Smooth muscle cell of the brain vasculature (primary cell): Measurements from ENCODE around the gene KIR3DL3.
"Not testable (repeated sequence)": the region's sequence is repeated elsewhere in the genome, so short reads cannot be mapped to it uniquely, and the experiment has no call there.

Source experiments
- DNase-seq: peaks from one replicate; pipeline ENCODE4 v3.0.0-alpha.2; 2012; ENCODE audit warnings: low read depth, low spot score

Gene KIR3DL3

GRCh38 chr19:54724142-54724541 is at the start of gene KIR3DL3:
Gene KIR3DL3, plus strand, starts transcription at chr19:54724442. Its CDS starts 55 bp downstream, at chr19:54724497.
- DNase-seq: no peak

GRCh38 chr19:54676210-54676834 is 47.9 kb upstream of the KIR3DL3 start:
- peak; percentile 4 for DNase-seq

GRCh38 chr19:54677217-54677616 is 47.0 kb upstream of the KIR3DL3 start:
- no peak for DNase-seq

- not testable (repeated sequence) for DNase-seq
Observed at GRCh38 chr19:54681596-54681995, 42.6 kb upstream of the KIR3DL3 start.

- DNase-seq: no peak
Observed at GRCh38 chr19:54682306-54682856, 41.9 kb upstream of the KIR3DL3 start.

- no peak for DNase-seq
Observed at GRCh38 chr19:54684527-54684926, 39.7 kb upstream of the KIR3DL3 start.

- no peak for DNase-seq
Observed at GRCh38 chr19:54691582-54692297, 32.5 kb upstream of the KIR3DL3 start.

GRCh38 chr19:54692298-54692615 is 32.0 kb upstream of the KIR3DL3 start:
- DNase-seq: no peak

GRCh38 chr19:54694648-54695047 is 29.6 kb upstream of the KIR3DL3 start:
- DNase-seq: no peak

GRCh38 chr19:54696117-54696548 is 28.1 kb upstream of the KIR3DL3 start:
- no peak for DNase-seq

GRCh38 chr19:54696766-54697165 is 27.5 kb upstream of the KIR3DL3 start:
- no peak for DNase-seq

- not testable (repeated sequence) for DNase-seq
Observed at GRCh38 chr19:54697716-54698115, 26.5 kb upstream of the KIR3DL3 start.

- no peak for DNase-seq
Observed at GRCh38 chr19:54704928-54705327, 19.3 kb upstream of the KIR3DL3 start.

GRCh38 chr19:54707962-54708361 is 16.3 kb upstream of the KIR3DL3 start:
- no peak for DNase-seq

GRCh38 chr19:54708781-54709180 is 15.5 kb upstream of the KIR3DL3 start:
- DNase-seq: no peak

GRCh38 chr19:54709212-54709948 is 14.9 kb upstream of the KIR3DL3 start:
- DNase-seq: no peak

- not testable (repeated sequence) for DNase-seq
Observed at GRCh38 chr19:54709956-54710355, 14.3 kb upstream of the KIR3DL3 start.

GRCh38 chr19:54724644-54725043 is 402 bp downstream of the KIR3DL3 start:
- DNase-seq: no peak

- no peak for DNase-seq
Observed at GRCh38 chr19:54725321-54725720, 1.1 kb downstream of the KIR3DL3 start.

GRCh38 chr19:54727562-54727961 is 3.3 kb downstream of the KIR3DL3 start:
- no peak for DNase-seq

GRCh38 chr19:54728167-54728566 is 3.9 kb downstream of the KIR3DL3 start:
- no peak for DNase-seq

- DNase-seq: no peak
Observed at GRCh38 chr19:54729416-54730188, 5.4 kb downstream of the KIR3DL3 start.
